MM.1S (cell line): ENCODE measurements around the gene ATP6V0B.

ENCODE experiments used
- EZH2 ChIP-seq: fragments of 300-600 bp; sonication (generic); optimal IDR thresholded peaks from 2 replicates; pipeline ENCODE3; 2017; ENCODE audit warnings: low read depth, mild to moderate bottlenecking, antibody characterized with exemption, low read length, mixed read lengths
- EZH2phosphoT487 ChIP-seq: fragments of 300-600 bp; sonication (generic); IDR thresholded peaks from 2 replicates; pipeline ENCODE4 v1.6.1; 2018; ENCODE audit warnings: antibody characterized with exemption, low read length
- TF ChIP-seq, protein P1 (sequence below): fragments of 300-600 bp; sonication (generic); IDR thresholded peaks from 2 replicates; pipeline ENCODE4 v1.5.1; 2016; ENCODE audit warnings: antibody characterized with exemption, low read length, mixed read lengths

DNA sequence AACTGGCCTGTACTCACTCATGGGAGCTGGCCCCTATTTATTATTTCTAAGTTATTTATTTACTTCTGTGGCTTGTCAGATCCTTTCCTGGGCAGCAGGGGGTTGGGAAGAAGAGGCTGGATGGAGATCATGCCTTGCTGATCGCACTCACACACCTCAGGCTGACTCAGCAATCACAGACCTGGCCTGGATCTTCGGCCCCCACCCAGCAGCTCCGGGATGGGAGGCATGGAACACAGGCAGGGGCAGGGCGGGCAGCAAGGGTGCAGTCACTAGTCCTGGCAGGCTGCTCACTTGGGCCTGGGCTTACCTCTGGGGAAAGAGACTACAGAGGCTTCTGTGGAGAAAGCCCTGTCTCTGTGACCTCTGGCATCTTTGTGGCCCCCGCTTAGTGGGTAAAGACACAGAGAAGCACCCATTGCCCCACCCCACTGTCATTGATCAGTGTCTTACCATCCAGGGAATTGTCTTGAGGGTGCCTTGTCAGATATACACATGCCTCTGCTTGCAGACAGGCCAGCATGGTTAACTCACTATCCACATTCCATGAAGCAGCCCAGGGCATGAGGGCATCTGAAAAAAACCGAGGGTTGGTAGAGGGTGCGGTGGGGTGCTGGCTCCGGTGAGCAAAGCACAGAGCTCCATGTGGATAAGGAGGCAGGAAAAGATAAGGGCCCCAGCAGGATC is 37.4 kb upstream of the ATP6V0B start:
- TF ChIP-seq, protein P1, sequence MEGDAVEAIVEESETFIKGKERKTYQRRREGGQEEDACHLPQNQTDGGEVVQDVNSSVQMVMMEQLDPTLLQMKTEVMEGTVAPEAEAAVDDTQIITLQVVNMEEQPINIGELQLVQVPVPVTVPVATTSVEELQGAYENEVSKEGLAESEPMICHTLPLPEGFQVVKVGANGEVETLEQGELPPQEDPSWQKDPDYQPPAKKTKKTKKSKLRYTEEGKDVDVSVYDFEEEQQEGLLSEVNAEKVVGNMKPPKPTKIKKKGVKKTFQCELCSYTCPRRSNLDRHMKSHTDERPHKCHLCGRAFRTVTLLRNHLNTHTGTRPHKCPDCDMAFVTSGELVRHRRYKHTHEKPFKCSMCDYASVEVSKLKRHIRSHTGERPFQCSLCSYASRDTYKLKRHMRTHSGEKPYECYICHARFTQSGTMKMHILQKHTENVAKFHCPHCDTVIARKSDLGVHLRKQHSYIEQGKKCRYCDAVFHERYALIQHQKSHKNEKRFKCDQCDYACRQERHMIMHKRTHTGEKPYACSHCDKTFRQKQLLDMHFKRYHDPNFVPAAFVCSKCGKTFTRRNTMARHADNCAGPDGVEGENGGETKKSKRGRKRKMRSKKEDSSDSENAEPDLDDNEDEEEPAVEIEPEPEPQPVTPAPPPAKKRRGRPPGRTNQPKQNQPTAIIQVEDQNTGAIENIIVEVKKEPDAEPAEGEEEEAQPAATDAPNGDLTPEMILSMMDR: no peak
- TF ChIP-seq EZH2 (no peak), EZH2phosphoT487 (no peak)
